Adipocyte (in vitro differentiated cells): Measurements from ENCODE around the gene CMIP.

Experiments used
- DNase-seq: peaks from one replicate; pipeline ENCODE4 v3.0.0-alpha.2; 2015; ENCODE audit warnings: low read depth
- H3K27me3 ChIP-seq: replicated peaks from 2 replicates; pipeline ENCODE4 v1.7.0; 2013; ENCODE audit warnings: mild to moderate bottlenecking, low read length, moderate library complexity; ENCODE audit not compliant: control insufficient read depth, insufficient read depth
- H3K36me3 ChIP-seq: 2 replicates; pipeline ENCODE4 v1.7.0; 2013; ENCODE audit warnings: low read length, mild to moderate bottlenecking, moderate library complexity; ENCODE audit not compliant: control insufficient read depth, insufficient read depth, severe bottlenecking
- H3K4me1 ChIP-seq: 2 replicates; pipeline ENCODE4 v1.7.0; 2013; ENCODE audit warnings: mild to moderate bottlenecking, low read length, moderate library complexity; ENCODE audit not compliant: control insufficient read depth, insufficient read depth
- H3K4me3 ChIP-seq: 2 replicates; pipeline ENCODE4 v1.7.0; 2013; ENCODE audit warnings: mild to moderate bottlenecking, low read length, moderate library complexity
- H3K9ac ChIP-seq: 2 replicates; pipeline ENCODE4 v1.7.0; 2013; ENCODE audit warnings: mild to moderate bottlenecking, low read length, moderate library complexity
- H3K9me3 ChIP-seq: 2 replicates; pipeline ENCODE4 v1.7.0; 2013; ENCODE audit warnings: mild to moderate bottlenecking, low read length, moderate library complexity; ENCODE audit not compliant: control insufficient read depth

The CMIP gene

DNA sequence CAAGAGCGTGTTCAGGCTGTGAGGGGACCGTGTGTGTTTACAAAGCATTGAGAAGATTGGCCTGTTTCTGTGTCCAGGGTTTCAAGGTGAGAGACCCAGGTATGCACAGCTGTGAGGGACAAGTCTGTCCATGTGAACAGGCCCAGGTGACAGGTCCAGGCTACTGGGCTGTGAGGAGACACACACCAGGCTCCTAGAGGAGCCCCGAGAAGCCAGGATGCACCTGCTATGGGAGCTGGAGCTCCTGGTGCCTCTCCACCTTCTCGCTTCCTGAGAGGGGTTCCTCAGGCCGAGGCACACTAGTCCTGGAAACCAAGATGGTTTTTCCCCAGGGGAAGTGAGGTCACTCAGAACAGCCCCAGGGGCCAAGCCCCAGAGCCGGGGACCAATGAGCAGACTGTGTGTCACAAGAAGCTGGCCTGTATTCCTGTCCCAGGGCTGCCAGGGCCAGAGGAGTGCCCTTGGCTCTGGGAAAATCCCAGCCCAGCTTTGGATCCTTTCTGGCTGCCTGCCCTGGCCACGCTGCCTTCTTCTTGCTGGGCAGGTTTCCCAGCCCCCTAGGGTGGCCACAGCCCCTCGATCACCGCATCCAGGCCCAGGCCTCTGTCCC lies 181.0 kb downstream of the CMIP start:
- H3K27me3 ChIP-seq: no peaks in the 10 kb centered on the region
- no peaks in the 10 kb centered on the region for H3K9me3 ChIP-seq
- H3K36me3 ChIP-seq: no peaks in the 10 kb centered on the region
- no peak overlapping the region for H3K4me3 ChIP-seq
- H3K9ac ChIP-seq: no peak overlapping the region
- no peak for DNase-seq
- H3K4me1 ChIP-seq: peaks cover 11% of the 10 kb centered on the region

GRCh38 chr16:81626181-81626674 lies 181.6 kb downstream of the CMIP start:
- Histone ChIP-seq H3K9me3 (no peaks in the 10 kb centered on the region), H3K36me3 (no peaks in the 10 kb centered on the region), H3K9ac (no peak overlapping the region), H3K4me3 (no peak overlapping the region), H3K27me3 (no peaks in the 10 kb centered on the region), H3K4me1 (peaks cover 17% of the 10 kb centered on the region)
- no peak for DNase-seq

GRCh38 chr16:81627024-81627423 lies 182.4 kb downstream of the CMIP start:
- DNase-seq: no peak
- Histone ChIP-seq H3K9ac (no peak overlapping the region), H3K4me3 (no peak overlapping the region), H3K9me3 (no peaks in the 10 kb centered on the region), H3K27me3 (no peaks in the 10 kb centered on the region), H3K36me3 (no peaks in the 10 kb centered on the region), H3K4me1 (peaks cover 19% of the 10 kb centered on the region)

GRCh38 chr16:81627729-81628244 lies 183.2 kb downstream of the CMIP start:
- no peak overlapping the region for H3K9ac ChIP-seq
- DNase-seq: no peak
- H3K4me1 ChIP-seq: peaks cover 19% of the 10 kb centered on the region
- no peaks in the 10 kb centered on the region for H3K36me3 ChIP-seq
- H3K27me3 ChIP-seq: no peaks in the 10 kb centered on the region
- no peaks in the 10 kb centered on the region for H3K9me3 ChIP-seq
- H3K4me3 ChIP-seq: no peak overlapping the region

- peaks cover 19% of the 10 kb centered on the region for H3K4me1 ChIP-seq
- H3K9ac ChIP-seq: no peak overlapping the region
- H3K27me3 ChIP-seq: no peaks in the 10 kb centered on the region
- H3K9me3 ChIP-seq: no peaks in the 10 kb centered on the region
- no peak for DNase-seq
- no peak overlapping the region for H3K4me3 ChIP-seq
- no peaks in the 10 kb centered on the region for H3K36me3 ChIP-seq
These were observed 184.6 kb downstream of the CMIP start for GRCh38 chr16:81629034-81629802.

GRCh38 chr16:81629896-81630634 lies 185.5 kb downstream of the CMIP start:
- H3K27me3 ChIP-seq: no peaks in the 10 kb centered on the region
- H3K4me3 ChIP-seq: no peak overlapping the region
- no peaks in the 10 kb centered on the region for H3K36me3 ChIP-seq
- peaks cover 19% of the 10 kb centered on the region for H3K4me1 ChIP-seq
- no peak for DNase-seq
- H3K9me3 ChIP-seq: no peaks in the 10 kb centered on the region
- H3K9ac ChIP-seq: no peak overlapping the region

DNA sequence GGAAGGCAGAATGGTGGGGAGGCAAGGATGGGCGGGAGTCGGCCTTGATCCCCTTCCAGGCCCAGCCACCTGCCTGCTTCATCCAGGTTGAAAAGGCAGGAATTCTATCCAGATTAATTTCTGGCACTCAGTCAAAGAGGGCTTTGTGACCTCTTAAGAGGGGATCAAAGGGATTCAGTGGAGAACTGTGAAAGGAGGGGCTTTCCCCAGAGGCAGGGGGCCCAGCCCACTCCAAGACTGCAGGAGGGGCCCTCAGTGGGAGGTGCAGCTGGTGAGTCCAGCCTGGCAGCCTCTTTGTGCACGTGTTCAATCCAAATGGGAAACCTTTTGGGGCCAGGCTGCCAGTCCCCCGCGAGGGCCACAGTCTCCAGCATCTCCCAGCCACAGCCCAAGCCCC lies 186.0 kb downstream of the CMIP start:
- Histone ChIP-seq H3K4me1 (peaks cover 13% of the 10 kb centered on the region), H3K9ac (no peak overlapping the region), H3K36me3 (no peaks in the 10 kb centered on the region), H3K4me3 (no peak overlapping the region), H3K27me3 (no peaks in the 10 kb centered on the region), H3K9me3 (no peaks in the 10 kb centered on the region)
- DNase-seq: no peak

DNA sequence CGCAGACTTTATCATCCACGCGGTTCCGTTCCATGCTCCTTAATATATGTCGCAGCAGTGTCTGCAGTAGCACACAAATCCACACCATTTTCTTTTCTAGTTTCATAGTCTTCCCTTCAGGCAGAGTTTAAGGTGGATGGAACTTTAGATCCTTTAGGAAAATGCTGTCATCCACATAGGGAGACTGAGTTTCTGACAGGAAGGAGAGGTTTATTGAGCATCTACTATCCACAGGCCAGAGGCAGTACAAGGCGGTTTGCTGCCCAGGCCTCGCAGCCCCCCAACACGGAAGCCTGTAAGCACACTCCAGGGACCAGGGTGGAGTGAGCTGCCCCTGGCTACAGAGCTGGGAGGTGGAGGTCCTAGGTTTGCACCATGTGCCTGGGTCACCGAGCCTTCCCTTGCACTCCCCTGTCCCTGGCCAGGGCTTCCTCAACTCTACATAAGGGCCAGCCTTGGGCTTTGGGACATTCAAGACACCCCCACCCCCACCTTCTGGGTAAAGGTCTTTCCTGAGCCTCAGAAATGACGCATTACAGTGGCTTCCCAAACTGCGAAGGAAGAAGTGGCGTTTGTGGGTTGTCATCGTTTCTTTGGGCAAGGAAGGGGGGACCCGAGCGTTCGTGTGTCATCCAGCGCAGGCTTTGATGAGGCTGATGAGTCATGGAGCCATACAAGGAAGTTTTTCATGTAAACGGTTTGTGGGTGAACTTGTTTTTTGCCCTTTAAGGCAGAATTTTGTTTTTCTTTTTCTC lies 188.0 kb downstream of the CMIP start:
- no peak overlapping the region for H3K4me3 ChIP-seq
- no peaks in the 10 kb centered on the region for H3K36me3 ChIP-seq
- no peaks in the 10 kb centered on the region for H3K27me3 ChIP-seq
- no peak overlapping the region for H3K9ac ChIP-seq
- H3K4me1 ChIP-seq: peaks cover 8% of the 10 kb centered on the region
- no peaks in the 10 kb centered on the region for H3K9me3 ChIP-seq
- DNase-seq: peak; percentile 61

DNA sequence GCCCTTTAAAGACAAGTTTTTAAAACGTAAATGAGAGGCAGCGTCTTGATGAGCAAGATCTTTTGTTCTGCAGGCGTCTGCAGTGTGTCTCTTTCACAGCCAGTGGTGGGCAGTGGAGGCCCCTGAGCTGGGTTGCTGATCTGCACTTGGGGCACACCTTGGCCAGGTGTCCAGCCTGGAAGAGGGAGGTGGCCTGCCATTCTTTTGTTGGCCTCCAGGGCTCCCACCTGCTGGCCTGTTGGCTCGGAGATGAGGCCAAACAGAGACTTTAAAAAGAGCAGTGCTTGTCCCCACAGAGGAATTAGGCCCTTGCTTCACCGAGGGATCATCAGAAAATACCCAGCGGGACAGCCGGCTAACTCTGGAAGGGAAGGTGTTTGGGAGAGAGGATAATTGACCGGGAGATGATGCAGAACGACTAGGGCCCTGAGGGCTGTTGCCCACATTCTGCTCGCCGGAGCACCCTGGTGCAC lies 188.6 kb downstream of the CMIP start:
- Histone ChIP-seq H3K9me3 (no peaks in the 10 kb centered on the region), H3K27me3 (no peaks in the 10 kb centered on the region), H3K4me1 (peaks cover 8% of the 10 kb centered on the region), H3K36me3 (no peaks in the 10 kb centered on the region), H3K9ac (no peak overlapping the region), H3K4me3 (no peak overlapping the region)
- DNase-seq: no peak

GRCh38 chr16:81633680-81634379 lies 189.2 kb downstream of the CMIP start:
- H3K4me1 ChIP-seq: peaks cover 8% of the 10 kb centered on the region
- no peak overlapping the region for H3K4me3 ChIP-seq
- no peak overlapping the region for H3K9ac ChIP-seq
- DNase-seq: no peak
- no peaks in the 10 kb centered on the region for H3K27me3 ChIP-seq
- no peaks in the 10 kb centered on the region for H3K36me3 ChIP-seq
- no peaks in the 10 kb centered on the region for H3K9me3 ChIP-seq
